Fibroblast of skin of right biceps (primary cell): ENCODE results near the gene SPTBN1.

Source experiments
- DNase-seq: peaks from one replicate; pipeline ENCODE4 v3.0.0-alpha.2; 2013

Gene SPTBN1

DNA sequence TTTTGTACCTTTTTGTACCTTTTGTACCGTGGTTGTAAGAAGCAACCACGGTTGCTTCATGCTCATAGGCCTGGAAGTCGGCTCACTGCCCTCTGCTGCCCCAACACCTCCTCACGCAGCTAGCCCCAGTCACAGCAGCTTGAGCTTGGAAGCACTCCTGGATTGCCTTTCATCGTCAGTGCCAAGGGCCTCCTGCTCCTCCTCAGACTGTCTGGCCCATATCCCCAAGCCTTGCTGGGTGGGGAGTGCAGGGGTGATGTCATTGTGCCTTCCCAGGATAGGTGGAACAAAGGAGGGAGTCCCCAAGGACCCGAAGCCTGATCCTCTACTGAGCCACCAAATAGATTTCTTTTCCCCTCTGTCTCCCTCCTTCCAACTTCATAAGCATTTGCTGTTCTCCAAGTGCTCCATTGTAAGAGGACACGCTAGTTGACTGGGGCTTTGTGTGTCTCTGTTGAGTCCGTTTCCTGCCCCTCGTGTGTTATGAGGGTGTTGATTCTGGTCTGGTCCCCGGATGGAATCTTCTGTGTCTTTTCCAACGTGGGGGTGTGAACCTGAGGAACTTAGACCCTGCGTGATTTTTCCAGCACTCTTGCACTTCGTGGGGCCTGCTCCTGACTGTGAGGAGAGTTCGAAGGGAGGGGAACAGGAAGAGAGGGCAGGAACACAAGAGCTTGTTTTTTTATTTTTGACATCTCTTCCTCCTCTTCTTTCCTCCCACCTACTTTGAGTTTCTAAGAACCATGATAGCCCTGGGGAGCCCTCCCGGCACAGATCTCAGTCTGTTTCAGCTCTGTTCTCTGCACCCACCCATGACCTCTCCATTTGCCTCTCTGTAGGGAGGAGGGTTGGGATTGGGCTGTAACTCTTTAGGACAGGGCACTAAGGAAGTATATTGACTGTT is 140.1 kb downstream of the SPTBN1 start:
- no peak for DNase-seq

- no peak for DNase-seq
These were observed 141.2 kb downstream of the SPTBN1 start for GRCh38 chr2:54597153-54597848.

DNA sequence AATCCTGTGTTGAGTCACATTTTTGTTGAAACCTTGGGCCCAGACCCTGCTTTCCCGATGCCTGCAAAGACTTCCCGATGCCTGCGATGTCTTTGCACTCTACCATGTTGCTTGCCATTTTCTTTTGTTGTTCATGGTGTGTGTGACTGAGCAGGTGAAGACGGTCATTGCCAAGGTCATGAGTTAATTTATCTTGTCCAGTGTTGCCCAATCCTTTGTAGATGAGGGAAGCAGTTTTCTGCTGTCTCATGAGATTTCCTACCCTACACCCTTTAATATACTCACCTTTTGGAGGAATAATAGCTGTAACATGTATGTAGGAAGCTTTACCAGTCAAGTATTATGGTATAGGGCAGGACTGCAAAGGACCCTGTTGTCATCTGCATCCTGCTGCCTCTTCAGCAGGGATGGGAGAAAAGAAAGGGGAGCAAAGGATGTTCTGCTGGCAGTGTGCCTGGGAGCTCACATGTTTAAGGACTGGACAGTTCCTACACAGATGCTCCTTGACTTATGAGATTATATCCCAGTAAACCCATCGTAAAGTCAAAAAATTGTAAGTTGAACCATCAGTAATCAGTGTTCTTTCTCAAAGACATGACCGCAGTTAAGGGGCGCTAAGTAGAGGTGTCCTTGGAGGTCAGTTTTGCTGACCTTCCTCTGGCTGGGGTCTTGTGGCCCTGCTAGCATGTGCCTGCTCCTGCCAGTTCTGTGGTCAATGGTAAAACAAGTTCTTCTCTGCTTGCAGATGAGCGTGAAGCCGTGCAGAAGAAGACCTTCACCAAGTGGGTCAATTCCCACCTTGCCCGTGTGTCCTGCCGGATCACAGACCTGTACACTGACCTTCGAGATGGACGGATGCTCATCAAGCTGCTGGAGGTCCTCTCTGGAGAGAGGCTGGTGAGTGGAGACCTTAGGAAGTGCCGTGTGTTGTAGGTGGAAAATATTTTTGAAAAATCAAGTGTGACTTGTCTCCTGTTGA is 142.5 kb downstream of the SPTBN1 start:
- no peak for DNase-seq

DNA sequence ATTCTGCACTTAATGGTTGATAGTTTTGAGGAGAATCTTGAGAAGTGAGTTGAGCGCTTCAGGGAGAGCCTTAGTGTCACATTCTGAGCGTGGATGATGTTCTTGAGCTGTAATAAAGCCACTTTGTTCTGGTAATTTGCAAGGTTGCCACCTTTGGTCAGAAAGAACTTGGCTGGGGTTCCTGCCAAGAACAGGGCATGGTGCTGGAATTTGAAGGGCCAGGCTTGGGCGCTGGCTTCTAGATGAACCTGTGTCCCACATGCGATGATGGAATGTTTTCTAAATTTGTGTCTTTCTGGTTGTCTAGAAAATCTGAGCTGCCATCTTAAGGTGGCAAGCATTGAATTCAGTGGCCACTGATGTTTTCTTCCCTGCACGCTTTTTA is 143.2 kb downstream of the SPTBN1 start:
- DNase-seq, result no peak

GRCh38 chr2:54599914-54600313 is 143.8 kb downstream of the SPTBN1 start:
- no peak for DNase-seq

DNA sequence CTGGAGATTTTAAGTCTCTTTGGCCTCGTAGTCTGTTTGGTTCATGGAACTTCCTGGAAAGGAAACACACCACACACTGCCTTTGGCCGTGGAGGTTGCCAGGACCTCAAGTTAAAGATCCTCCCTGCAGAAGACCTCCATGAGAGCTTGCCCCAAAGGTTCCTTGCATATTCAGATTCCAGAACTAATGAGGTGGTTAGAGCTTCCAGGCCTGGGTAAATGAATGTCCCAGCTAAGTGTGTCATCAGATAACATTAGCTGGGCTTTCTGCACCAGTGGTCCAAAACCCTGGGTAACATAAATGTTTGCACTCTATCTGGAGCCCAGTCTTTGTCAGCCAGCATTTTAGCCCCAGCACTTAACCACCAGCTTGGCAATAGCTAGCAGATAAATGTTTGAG is 145.2 kb downstream of the SPTBN1 start:
- peak; percentile 41 for DNase-seq

- DNase-seq, result no peak
These were observed 146.7 kb downstream of the SPTBN1 start for GRCh38 chr2:54602736-54603322.

GRCh38 chr2:54603357-54603756 is 147.2 kb downstream of the SPTBN1 start:
- no peak for DNase-seq

DNA sequence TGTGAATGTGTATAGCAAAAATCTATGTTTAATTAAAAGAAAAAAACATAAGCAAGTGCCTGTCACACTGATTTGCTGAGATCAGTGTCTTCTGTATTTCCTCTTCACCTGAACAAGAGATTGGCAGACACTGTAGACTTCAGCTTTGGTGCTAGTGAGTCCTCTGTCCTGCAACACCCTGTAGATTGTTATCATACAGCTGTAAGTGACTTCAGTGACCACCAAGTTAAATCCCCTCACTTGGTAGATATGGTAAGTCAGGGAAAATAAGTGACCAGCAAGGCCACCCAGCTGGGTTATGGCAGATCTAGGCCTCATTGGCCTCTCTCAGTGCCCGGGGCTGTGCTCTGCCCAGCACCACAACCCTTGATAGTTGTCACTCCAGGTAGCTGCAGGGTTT is 147.7 kb downstream of the SPTBN1 start:
- DNase-seq, result no peak

- no peak for DNase-seq
These were observed 148.7 kb downstream of the SPTBN1 start for GRCh38 chr2:54604871-54605270.

- peak; percentile 81 for DNase-seq
These were observed 149.7 kb downstream of the SPTBN1 start for GRCh38 chr2:54605836-54606235.

DNA sequence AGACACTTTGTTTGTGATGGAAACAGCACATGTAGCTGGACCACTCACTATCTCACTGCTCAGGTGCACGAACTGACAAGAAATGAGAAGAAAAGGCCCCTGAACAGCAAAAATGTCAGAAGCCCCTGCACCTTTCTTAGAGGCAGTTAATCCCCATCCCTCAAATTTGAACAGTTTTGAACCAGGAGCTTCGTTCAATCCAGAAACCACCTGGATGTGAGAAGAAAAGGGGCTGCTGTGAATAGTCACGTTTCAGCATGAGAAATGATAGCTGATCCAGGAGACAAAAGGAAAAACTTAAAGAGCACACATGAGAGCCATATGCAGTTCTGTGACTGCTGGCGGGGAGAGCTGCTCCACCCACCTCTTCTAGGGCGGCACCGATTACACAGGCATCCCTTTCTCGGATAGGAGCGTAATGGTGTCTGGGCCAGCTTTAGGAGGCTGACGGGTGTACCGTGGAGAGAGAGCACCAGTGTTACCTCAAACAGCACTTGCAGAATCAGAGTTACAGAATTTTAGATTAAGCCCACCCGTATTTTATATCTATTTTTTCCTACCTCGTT is 150.3 kb downstream of the SPTBN1 start:
- peak; percentile 44 for DNase-seq

- no peak for DNase-seq
These were observed 152.1 kb downstream of the SPTBN1 start for GRCh38 chr2:54608224-54608623.

GRCh38 chr2:54609241-54609640 is 153.1 kb downstream of the SPTBN1 start:
- no peak for DNase-seq

DNA sequence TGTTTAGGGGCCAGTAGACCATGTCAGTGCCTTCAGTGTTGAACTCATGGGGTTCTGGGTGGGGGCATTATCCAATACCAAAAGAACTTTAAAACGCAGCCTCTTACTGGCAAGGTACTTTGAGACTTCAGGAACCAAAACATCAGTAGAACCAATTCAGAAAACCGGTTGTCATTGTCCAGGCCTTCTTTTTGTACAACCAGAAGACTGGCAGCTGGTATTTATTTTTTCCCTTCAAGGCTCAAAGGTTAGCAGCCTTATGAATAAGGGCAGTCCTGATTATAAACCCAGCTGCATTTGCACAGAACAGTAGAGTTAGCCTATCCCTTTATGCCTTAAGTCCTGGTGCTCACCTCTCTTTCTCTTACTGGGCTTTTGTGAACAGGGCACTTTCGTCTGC is 153.5 kb downstream of the SPTBN1 start:
- DNase-seq, result no peak

GRCh38 chr2:54610700-54611099 is 154.6 kb downstream of the SPTBN1 start:
- peak; percentile 57 for DNase-seq

- DNase-seq, result no peak
These were observed 155.9 kb downstream of the SPTBN1 start for GRCh38 chr2:54611830-54612545.

- DNase-seq, result no peak
These were observed 157.3 kb downstream of the SPTBN1 start for GRCh38 chr2:54613386-54613785.

DNA sequence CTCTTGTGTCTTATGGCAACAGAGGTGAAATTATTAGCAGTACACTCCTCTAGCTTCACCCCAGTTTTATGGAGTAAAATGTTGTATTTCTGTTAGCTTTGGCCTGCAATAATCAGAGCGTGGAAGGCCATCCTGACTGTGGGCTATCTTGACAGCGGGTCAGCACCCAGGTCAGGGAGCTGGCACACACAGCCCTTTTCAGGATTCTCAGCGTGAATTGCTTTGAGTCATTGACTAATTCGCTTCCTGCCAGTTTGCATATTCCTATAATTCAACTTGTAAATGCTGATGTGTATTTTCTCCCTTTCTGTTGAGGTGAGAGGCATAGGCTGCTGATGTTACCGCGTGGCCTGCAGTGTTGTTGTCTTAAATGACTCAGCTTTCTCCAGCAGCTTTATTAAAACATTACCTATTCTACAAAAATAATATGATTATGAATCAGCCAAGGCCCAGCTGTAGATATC is 157.7 kb downstream of the SPTBN1 start:
- peak; percentile 70 for DNase-seq

DNA sequence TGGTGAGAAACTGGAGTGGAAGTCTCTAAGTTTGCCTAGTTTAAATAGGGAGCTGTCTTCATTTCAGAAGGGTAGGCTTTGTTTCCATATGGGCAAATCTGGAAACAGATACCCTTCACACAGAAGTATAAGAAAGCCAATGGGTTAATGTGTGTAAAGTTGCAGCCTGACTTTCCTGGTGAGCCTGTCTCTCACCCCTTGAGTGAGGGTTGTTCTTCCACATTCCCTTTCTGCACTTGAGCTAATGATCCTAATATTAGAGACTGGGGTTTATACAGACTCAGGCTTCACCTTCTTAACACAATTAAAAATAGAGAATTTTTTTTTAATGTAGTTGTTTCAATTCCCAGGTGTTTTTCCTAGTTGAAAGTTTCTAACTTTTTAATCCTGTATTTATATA is 158.7 kb downstream of the SPTBN1 start:
- no peak for DNase-seq

- no peak for DNase-seq
These were observed 159.9 kb downstream of the SPTBN1 start for GRCh38 chr2:54615832-54616534.
